GM19468 (cell line): ENCODE data around the gene STT3B.
"Not testable (repeated sequence)": the region's sequence is repeated elsewhere in the genome, so short reads cannot be mapped to it uniquely, and the experiment has no call there.

Source experiments
- ATAC-seq: cut with Tn5 transposase; IDR thresholded peaks from one replicate; pipeline ENCODE4 v1.9.1; 2021; ENCODE audit warnings: mild to moderate bottlenecking, moderate library complexity, moderate number of reproducible peaks; ENCODE audit not compliant: unreplicated experiment; ENCODE audit errors: extremely low read depth

The STT3B gene

DNA sequence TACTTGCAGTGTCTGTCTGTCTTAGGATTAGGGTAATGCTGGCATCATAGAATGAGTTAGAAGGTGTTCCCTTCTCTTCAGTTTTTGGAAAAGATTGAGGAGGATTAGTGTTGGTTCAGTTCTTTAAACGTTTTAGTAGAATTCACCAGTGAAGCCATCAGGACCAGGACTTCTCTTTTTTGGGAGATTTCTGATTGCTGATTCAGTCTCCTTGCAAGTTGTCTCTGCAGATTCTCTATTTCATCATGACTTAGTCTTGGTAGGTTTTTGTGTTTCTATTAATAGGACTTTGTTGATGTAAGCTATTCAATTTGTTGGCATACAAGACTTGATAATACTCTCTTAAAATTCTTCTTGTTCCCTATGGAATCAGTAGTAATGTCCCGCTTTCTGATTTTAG, 48.9 kb downstream of the STT3B start:
- ATAC-seq: no peak

DNA sequence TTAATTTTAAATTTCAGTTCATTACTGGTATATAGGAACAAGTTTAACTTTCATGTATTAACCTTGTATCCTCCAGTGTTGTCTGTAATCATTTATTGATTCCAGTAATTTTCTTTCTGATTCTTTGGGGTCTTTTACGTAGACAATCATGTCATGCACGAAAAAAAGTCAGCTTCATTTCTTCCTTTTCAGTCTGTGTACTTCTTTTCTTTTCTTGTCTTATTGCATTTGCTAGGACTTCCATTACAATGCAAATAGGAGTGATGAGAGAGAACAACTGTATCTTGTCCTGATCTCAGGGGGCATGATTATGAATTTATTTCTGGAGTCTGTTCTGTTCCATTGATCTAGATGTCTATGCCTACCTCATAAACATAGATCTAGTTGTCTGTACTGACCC, 56.5 kb downstream of the STT3B start:
- ATAC-seq: no peak

DNA sequence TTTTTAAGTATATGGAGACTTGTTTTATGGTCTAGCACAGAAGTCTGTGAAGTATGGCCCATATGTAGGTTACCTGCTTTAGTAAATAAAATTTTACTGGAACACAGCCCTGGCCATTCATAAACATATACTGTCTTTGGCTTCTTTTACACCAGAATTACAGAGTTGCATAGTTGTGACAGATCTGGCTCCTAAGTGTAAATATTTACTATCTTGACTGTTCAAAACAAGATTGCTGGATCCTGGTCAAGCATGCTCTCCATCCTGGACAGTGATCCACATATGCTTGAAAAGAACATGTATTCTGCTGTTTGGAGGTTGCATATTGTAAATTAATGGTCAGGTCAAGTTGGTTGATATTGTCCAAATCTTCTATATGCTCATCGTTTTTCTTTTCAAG, 57.9 kb downstream of the STT3B start:
- ATAC-seq: no peak

DNA sequence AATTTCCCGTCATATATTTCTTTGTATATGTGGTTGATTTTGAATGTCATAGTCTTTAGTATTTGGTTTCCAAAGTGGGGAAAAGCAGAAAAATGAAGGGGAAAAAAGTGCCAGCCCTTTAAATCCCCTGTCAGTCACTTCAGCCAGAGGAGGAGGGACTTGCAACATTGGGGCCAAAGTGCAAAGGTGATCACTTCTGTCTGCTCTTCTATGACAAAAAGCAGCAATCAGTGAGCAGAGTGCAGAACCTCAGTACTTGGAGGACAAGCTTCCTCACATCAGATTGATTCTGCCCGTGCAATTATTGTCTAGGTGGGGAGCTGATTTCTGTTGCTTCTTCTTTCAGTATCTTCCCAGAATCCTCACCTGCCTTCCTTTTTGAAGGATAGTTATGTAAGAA, 60.0 kb downstream of the STT3B start:
- ATAC-seq: no peak

DNA sequence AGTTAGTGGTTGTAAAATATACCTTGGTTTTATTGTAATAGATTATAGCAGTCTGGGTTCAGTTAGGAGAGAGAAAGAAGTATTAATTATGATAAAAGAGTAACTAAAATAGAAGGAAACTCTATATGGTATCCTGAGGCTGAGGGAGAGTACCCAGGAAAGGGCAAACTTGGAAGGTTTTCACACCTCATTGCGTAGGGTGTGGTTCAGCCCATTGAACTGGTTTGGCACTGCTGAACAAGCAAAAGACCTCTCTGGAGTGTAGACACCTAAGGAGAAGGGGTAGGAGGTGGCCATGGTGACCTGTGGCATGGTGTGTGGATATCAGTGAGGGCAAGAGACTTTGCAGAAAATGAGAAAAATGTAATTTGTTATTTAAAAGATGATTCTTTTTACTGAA, 63.5 kb downstream of the STT3B start:
- ATAC-seq: no peak

DNA sequence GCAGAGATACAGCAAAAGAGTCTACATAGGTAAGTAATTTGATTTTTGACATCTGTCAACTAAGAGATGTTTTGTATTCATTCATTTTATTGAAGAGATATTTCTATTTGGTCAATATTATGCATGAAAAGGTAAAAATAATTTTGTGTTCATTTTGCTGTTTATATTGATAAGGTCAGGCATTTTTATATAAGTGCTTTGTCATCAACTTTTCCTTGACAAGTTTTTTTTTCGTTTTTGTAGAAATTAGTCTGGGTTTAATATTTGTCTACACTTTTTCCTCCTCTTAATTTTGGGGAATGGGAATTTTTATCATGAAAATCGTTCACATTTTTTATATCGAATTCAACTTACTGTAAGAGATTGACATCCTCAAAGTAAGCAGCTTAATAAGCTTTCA, 67.7 kb downstream of the STT3B start:
- ATAC-seq: no peak

DNA sequence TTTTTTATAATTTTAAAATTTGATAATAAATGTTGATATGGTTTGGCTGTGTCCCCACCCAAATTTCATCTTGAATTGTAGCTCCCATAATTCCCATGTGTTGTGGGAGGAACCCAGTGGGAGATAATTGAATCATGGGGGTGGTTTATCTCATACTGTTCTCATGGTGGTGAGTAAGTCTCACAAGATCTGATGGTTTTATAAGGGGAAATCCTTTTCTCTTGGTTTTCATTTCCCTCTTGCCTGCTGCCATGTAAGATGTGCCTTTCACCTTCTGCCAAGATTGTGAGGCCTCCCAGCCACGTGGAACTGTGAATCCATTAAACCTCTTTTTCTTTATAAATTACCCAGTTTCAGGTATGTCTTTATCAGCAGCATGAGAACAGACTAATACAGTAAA, 72.6 kb downstream of the STT3B start:
- not testable (repeated sequence) for ATAC-seq

DNA sequence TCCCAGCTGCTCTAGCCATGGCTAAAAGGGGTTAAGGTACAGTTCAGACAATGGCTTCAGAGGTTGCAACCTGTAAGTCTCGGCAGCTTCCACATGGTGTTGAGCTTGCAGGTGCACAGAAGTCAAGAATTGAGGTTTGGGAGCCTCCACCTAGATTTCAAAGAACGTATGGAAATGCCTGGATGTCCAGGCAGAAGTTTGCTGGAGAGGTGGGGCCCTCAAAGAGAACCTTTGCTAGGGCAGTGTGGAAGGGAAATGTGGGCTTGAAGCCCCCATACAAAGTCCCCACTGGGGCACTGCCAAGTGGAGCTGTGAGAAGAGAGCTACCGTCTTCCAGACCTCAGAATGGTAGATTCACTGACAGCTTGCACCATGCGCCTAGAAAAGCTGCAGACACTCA, 73.7 kb downstream of the STT3B start:
- ATAC-seq: no peak

DNA sequence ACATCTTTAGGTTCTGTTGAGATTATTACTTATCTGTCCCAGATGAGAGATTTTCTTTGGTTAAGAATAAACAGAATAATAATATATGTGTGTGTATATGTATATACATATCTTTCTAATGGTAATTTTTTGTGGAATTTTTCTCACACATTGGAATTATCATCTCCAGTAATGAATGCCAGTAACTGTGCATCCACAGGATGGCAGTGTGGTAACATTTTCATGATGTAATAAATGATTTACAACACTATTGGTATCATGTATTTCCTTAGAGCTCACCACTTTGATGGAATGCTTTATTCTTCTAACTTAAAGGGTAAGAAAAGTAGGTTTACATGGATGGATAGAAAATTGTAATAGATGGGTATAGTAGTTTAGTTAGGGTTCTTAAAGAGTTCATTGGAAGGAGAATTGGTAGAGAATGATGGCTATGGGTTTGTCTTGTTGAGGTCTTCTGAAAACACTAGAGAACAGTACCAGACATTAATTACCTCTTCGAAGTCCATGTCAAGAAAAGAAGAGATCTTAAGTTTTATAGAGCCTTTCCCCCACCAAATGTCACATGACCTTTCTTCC, 78.1 kb downstream of the STT3B start:
- no peak for ATAC-seq

DNA sequence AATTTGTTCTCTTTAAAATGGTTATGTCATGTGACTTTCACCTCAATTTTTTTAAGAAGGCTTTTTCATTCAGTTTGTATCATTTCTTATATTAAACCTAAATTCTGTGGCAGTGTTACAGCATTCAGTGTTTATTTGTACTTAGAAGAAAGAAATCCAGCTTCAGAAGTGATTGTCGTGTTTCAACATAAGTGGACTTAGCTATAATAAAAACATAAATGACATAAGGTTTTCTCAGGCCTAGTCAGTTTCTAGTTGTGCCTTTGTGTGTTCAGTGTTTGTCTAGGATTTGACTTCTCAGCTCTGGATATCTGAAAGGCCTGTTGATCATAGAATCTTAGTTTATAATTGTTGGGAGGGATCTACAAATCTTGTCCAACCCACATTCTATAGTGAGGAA, 80.5 kb downstream of the STT3B start:
- ATAC-seq: no peak

DNA sequence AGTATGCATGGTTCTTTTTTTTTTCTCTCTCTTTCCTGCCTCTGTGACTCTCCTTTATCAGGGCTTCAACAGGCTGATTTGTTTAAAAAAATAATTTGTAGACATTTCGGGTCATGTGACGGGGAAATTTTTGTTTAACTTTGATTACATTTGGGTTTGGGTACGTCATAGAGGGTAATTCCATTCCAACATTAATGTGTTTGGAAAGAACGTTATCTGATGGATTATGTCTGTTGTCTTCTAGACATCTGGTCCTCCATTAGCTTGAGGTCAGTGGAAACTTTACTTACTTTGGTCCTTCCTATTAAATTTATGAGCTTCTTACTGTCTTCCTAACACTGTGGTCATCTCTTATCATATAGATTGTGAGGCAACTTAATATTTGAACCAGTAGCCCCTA, 80.9 kb downstream of the STT3B start:
- ATAC-seq: no peak

DNA sequence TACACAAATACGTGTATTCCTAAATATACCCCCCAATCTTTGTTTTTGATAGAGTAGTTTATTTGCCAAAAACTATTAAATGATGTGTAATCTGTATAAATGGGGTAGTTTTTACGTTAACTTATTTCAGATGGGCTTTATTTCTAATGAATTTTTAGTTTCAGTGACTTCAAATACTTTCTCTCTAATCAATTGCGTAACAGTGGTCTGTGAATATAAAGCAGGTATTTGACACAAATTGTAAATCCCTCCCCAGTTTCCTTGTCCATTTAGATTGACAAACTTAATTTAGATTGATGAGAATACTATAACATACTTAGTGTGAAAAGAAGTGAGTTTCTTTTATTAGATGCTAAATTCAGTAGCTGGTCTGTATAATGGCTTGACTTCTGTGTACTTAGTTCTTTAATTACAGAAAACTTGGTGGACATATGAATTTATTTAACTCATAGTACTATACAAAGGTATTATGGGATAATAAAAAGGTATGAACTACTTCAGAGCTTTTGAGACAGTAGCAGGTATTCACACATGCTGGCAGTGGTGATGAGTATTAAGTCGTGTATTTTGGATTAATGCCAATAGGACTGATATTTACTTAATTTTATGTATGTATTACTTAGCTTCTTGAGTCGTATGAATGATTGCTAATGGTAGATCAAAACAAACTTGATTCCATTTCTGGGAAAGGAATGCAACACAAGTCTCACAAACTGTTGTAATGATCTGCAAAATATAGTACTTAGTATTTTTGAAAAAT, 81.6 kb downstream of the STT3B start:
- no peak for ATAC-seq

DNA sequence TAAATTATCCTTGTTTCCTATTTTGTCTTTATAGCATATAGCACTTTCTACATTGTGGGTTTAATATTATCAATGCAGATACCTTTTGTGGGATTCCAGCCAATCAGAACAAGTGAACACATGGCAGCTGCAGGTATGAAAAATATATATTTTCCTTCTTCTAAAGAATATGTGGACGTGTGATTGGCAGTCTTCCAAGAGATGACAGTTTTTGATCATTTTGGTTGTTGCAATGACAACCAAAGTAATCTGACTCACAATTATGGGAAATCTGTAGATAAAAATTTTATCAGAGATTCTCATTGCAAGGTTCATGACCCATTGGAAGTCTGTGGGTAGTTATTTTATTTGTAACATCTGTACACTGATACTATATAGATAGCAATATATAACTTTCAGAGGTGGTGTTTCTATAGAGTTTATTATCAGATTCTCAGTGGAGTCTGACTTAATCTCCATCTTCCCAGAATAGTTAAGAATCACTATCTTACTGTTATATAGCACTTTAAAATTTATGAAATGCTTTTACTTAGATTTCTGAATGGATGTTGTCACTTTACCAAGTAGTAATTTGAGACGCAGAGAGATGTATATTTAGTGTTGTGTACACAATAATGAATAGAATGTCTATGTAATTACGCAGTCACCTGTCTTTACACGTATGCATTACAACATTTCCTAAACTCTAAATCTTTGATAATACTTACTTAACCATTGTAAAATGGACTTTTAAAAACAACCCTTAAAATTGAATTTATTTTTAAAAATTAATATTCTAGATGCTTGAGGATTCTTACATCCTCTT, 82.5 kb downstream of the STT3B start:
- no peak for ATAC-seq

DNA sequence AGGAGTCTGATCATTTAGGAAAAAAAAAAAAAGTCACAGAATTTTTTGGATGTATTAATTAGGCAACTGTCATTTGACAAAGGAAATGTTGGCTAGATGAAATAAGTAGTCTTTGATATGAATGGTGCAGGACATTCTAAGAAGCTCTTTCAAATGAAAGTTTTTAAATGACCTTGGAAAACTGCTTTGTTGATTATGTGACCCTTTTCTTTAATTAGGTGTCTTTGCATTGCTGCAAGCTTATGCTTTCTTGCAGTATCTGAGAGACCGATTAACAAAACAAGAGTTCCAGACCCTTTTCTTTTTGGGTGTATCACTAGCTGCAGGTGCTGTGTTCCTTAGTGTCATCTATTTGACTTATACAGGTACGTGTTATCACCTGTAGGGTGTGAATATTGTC, 84.0 kb downstream of the STT3B start:
- ATAC-seq: no peak

DNA sequence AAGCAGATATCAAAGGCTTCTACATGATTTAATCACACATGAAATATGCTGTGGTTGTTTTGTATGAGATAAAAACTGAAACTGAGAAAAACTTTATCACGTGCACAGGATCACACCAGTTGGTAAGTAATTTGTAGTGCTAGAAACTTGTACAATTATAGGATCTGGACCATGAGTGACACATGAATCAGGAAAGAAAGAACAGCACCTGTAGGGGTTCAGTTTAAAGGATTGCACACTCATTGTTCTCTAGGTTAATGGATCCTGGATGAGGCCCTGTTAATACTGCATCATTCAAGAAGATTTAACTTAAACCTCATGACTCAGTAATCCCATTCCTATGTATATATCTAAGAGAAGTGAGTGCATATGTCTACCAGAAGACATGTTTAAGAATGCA, 87.9 kb downstream of the STT3B start:
- no peak for ATAC-seq

DNA sequence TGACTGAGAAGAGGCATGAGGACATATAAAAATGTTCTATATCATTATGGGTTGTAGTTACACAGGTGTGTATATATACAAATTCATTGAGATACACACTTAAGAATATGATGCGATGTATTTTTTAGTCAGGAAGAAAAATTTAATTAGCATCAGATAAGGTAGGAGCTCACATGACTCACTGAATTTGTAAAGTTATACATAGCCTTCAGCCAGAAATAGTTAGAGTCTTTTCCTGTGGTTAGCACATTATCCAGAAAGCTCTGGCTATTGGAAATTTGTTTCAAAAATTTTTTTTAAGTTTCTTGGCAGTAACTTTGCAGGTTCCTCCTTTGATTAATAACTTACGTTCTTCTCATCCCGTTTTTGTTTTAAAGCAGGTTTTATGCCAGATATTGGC, 88.6 kb downstream of the STT3B start:
- no peak for ATAC-seq

DNA sequence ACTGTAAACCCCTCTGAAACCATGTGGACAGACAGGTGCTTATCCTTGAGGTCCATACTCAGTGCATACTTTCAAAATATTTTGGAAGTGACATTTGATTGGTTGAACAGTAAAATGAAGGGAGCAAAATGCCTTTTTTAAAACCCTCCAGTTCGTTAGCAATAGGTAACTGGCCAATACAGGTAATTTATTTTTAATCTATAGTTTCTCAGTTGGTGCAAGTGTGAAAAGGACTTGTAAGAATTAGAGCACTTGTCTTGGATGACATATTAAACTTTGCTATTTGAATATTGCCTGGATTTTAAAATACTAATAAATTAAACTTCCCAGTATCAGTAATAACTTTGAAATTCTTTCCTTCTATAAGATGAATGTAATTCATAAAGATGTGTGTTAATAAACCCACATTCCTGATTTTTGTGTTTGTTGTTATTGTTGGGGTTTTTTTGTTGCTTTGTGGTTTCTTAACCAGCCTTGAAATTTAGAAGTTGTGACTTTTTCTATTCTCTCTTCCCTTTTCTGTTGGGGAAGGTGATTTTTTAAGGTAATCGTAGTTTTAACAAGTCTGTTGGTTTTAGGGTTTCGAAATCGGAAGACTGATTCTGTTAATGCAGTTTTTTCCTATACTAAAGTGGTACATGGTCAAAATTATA, 90.0 kb downstream of the STT3B start:
- no peak for ATAC-seq

DNA sequence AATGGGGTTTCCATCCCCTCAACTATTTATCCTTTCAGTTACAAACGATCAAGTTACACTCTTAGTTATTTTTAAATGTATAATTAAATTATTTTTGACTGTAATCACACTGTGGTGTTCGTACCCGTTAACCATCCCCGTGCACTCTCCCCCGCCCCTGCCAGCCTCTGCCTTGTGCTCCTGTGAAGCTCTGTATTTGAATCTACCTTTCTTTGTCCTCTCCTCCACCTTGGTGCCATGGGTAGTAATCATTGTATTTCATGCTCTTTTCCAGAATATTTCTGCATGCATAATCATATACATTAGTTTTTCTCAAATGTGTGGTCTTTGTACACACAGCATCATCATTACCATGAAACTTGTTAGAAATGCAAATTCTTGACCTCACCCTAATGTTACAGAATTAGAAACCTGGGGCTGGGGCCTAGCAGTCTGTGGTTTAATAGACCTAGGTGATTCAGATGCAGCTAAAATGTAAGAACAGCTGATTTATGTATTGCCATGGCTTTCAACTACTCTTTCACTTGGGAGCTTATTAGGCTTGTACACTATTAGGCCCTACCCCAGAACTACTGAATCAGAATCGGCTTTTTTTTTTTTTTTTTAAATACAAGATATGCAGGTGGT, 91.5 kb downstream of the STT3B start:
- ATAC-seq: no peak

DNA sequence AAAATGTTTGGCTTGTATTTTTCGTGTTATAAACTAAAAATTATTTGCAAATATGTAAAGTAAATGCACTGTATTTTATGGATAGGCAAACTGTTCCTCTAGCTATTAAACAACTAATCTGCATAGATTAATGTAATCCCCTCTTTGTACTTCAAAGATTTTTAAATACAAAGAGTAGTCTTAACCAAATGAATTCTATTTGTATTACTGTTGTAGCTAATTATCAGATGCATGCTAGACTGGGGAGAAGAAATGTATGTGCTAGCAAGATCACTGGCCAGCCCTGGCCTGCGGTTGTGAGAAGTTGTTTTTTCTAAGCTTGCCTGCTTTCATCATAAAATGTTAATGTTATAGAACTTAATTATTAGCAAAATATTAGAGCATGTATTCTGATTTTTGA, 92.6 kb downstream of the STT3B start:
- ATAC-seq: no peak

DNA sequence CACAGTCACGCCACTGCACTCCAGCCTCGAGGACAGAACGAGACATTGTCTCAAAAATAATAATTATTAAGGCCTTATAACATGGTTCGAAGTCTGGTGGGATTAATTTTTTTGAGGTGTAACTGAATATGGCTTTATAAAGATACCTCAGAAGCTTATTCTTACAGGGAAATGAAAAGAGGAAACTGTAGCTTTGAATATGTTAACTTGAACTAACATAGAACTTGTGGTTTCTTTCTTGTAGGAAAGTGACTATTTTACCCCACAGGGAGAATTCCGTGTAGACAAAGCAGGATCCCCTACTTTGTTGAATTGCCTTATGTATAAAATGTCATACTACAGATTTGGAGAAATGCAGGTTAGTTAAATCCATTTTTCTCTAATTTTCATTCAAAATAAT, 96.3 kb downstream of the STT3B start:
- ATAC-seq: no peak

DNA sequence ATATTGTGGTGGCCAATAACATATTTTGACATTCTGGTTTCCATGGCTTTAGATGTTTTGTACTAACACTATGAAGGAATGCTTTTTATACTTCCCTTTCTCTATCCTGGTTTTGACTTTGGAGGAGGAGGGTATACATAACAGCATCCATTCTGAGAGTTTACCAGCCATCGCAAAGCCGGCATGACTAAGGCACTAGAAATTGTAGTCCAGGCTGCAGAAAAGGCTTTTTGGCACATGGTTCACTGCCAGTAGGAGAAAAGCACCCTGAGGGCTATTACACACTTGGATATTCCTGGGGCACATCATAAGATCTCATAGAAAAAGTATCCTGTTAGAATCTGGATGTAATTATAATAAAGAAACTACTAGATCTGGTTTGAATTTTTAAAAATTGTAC, 101.8 kb downstream of the STT3B start:
- ATAC-seq: no peak
